SK-N-SH treated with all-trans-retinoic acid at 6 μM for 48 hours (cell line): ENCODE measurements around the gene CPOX.

Source experiments
- ARNTL ChIP-seq: fragments of 450-650 bp; formaldehyde crosslinking; IDR thresholded peaks from 2 replicates; pipeline ENCODE4 v1.5.0; 2020; ENCODE audit warnings: low read depth, mild to moderate bottlenecking, moderate library complexity, borderline replicate concordance
- CREB5 ChIP-seq: fragments of 250-450 bp; sonication (Bioruptor Pico); IDR thresholded peaks from 2 replicates; pipeline ENCODE4 v1.5.1; 2020; ENCODE audit warnings: low read depth, mild to moderate bottlenecking, moderate library complexity
- PATZ1 ChIP-seq: fragments of 250-450 bp; sonication (Bioruptor Pico); IDR thresholded peaks from 2 replicates; pipeline ENCODE4 v1.8.0; 2020; ENCODE audit warnings: mild to moderate bottlenecking, moderate library complexity, borderline replicate concordance
- PPARA ChIP-seq: fragments of 250-450 bp; sonication (Bioruptor Pico); IDR thresholded peaks from 2 replicates; pipeline ENCODE4 v1.5.0; 2020; ENCODE audit warnings: mild to moderate bottlenecking, borderline replicate concordance
- RARB ChIP-seq: fragments of 250-450 bp; sonication (Bioruptor Pico); IDR thresholded peaks from 2 replicates; pipeline ENCODE4 v1.8.0; 2021; ENCODE audit warnings: mild to moderate bottlenecking, moderate library complexity
- SNAI2 ChIP-seq: fragments of 250-450 bp; sonication (Bioruptor Pico); IDR thresholded peaks from 2 replicates; pipeline ENCODE4 v1.5.0; 2020; ENCODE audit warnings: mild to moderate bottlenecking, moderate library complexity
- TCF4 ChIP-seq: fragments of 250-450 bp; sonication (Bioruptor Pico); IDR thresholded peaks from 2 replicates; pipeline ENCODE4 v1.8.0; 2021; ENCODE audit warnings: mild to moderate bottlenecking, moderate library complexity, borderline replicate concordance
- ZC3H10 ChIP-seq: fragments of 250-450 bp; sonication (Bioruptor Pico); IDR thresholded peaks from 2 replicates; pipeline ENCODE4 v1.5.1; 2021; ENCODE audit warnings: mild to moderate bottlenecking, moderate library complexity
- TF ChIP-seq, protein P1 (sequence below): fragments of 250-450 bp; sonication (Bioruptor Pico); IDR thresholded peaks from 2 replicates; pipeline ENCODE4 v1.5.1; 2021; ENCODE audit warnings: mild to moderate bottlenecking, moderate library complexity

- TF ChIP-seq RARB (CRISPR knock-in tag) = no peak
- no peak for TF ChIP-seq ARNTL (CRISPR knock-in tag)
- TF ChIP-seq PATZ1 (CRISPR knock-in tag) = no peak
- no peak for TF ChIP-seq SNAI2
- no peak for TF ChIP-seq ZC3H10 (CRISPR knock-in tag)
- no peak for TF ChIP-seq CREB5 (CRISPR knock-in tag)
- TF ChIP-seq TCF4 = no peak
- TF ChIP-seq, protein P1, sequence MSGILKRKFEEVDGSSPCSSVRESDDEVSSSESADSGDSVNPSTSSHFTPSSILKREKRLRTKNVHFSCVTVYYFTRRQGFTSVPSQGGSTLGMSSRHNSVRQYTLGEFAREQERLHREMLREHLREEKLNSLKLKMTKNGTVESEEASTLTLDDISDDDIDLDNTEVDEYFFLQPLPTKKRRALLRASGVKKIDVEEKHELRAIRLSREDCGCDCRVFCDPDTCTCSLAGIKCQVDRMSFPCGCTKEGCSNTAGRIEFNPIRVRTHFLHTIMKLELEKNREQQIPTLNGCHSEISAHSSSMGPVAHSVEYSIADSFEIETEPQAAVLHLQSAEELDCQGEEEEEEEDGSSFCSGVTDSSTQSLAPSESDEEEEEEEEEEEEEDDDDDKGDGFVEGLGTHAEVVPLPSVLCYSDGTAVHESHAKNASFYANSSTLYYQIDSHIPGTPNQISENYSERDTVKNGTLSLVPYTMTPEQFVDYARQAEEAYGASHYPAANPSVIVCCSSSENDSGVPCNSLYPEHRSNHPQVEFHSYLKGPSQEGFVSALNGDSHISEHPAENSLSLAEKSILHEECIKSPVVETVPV (CRISPR knock-in tag) = no peak
- no peak for TF ChIP-seq PPARA (CRISPR knock-in tag)
Observed at GRCh38 chr3:98560911-98561310, 32.5 kb downstream of the CPOX start.
